Stimulated activated CD4-positive, alpha-beta T cell treated with anti-CD3 and anti-CD28 coated beads, Interleukin-12 subunit alpha, Interleukin-12 subunit beta, amount 100 ng/mL, for 24 hours (primary cell): ENCODE measurements around the gene CACNG3.
"Not testable (repeated sequence)": the region's sequence is repeated elsewhere in the genome, so short reads cannot be mapped to it uniquely, and the experiment has no call there.

Experiments used
- DNase-seq, 2 experiments: peaks; one replicate each; pipeline ENCODE4 v3.0.0-alpha.2; 2020; ENCODE audit warnings: low read depth in 2 of 2

Gene CACNG3

DNA sequence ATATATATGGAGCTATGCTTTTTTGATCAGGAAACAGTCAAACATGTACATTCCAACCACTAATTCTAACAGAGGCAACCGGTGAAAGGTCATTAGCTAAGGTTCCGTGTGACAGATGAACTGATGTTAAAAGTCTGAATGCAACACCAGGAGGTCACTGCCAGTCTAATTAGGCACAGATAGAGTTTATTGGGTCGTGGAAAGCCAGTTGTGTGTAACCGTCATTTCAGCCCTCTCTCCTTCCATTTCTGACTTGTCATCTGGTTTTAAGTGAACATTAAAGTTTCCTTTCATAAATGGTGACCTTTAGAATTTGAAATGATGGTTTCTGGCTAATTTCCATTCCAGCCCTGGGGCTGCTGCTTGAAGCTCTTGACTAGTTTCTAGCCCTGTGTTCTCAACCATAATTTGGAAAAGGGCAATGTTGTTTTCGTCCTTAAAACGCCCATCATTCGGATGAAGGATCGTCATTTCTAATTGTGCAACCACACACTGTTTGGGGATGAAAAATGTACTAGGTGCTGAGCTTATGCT is 23.9 kb downstream of the CACNG3 start:
- DNase-seq, result no peak

DNA sequence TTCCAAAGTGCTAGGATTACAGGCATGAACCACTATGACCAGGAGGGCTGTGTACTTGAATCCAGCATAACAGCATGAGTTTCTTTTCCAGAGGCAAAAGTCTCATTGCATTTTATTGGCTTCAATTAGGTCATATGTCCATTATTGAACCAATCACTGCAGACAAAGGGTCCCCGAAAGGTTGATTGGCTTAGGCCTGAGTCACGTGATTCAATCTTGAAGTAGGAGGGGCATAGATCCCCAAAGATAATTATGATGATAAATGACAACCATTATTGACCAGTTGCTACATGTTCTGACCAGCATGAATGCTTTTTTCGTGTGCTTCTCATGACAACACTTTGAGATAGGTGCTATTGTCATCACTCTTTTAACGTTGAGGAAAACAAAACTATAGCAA is 25.3 kb downstream of the CACNG3 start:
- DNase-seq, result no peak

DNA sequence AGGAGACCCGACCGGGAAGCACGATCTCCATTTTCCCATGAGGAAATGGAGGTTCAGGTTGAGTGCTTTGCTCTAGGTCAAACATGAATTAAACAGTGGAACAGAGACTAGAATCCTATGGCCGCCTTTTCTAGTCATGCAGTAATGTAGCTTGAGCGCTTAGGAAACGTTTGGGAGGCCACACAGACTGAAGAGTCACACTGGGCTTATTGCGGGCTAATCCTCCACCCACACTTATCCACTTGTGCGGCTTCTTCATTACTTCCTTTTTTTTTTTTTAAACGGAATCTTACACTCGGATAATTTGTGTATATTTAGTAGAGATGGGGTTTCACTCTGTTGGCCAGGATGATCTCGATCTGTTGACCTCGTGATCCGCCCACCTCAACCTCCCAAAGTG is 26.0 kb downstream of the CACNG3 start:
- no peak for DNase-seq

GRCh38 chr16:24286741-24287405 is 30.7 kb downstream of the CACNG3 start:
- no peak for DNase-seq

DNA sequence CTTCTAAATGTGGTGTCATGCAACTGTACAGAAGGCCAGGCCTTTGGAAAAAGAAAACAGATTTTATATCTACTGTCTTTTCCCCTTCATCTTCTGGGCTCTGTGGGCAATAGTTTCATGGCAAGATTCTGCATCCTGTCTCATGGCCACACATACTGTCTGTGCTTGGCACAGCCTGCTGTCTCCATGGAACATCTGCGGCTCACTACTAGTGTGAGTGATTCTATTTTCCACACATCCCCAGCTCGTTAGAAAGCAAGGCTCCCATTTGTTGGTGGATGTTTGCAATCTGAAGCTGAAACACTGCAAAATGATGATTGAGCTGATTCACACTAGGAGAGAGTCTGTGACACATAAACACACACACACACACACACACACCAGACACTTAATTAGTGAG is 32.4 kb downstream of the CACNG3 start:
- no peak for DNase-seq

- no peak for DNase-seq
Observed at GRCh38 chr16:24289166-24289700, 33.1 kb downstream of the CACNG3 start.

DNA sequence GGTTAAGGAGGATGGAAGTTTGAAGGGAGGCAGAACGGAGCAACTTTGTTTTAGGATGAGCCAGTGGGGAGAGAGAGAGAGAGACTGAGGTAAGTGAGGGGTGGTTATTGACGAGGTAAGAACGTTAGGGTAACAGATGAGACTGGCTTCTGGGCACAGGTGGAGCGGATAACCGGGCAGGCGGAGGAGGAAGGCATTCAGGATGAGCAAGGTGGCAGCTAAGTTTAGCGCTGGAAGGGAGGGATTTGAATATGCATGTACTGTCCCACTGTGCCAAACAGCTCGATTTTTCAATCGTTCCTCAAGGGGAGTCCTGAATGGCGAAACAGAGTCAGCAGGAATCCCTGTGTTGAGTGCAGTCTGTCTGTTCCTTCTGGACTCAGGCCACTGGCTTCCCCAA is 35.8 kb downstream of the CACNG3 start:
- no peak for DNase-seq

DNA sequence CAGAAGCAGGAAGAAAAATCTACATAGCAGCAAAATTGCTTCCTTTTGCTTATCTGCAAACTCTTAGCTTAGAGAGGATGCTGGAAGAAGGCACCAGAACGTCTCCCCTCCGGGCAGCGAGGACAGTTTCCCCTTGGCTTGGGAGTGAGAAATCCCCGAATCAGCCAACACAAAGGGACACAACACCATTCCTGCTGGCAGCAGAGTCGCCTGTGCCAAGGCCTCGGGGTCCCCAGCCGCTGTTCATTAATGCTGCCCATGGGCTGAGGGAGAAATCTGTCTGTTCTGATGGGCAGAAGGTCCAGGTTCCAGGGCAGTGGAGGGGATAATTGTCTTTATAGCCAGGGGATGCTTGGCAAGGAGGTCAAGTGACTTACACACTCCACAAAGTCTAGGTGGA is 38.0 kb downstream of the CACNG3 start:
- no peak for DNase-seq

DNA sequence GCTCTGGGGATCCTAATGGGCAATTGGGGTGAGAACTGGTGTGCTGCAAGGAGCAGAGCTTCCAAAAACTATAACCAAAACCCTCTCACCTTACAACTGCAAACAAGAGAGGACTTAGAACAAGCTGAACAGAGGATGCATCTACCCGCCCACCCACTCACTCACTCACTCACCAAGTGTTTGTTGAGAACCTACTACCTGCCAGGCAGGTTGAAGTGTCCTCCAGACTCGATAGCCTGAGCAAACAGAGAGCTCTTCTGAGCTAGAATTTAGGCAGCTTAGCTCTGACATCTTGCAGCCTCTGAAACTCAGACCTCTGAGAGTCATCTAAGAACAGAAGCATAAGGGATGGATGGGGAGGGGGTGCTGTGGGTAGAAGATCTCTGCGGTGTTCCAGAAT is 41.2 kb downstream of the CACNG3 start:
- DNase-seq, result no peak

- no peak for DNase-seq
Observed at GRCh38 chr16:24298548-24299167, 42.5 kb downstream of the CACNG3 start.

- not testable (repeated sequence) for DNase-seq
Observed at GRCh38 chr16:24300750-24301149, 44.6 kb downstream of the CACNG3 start.

DNA sequence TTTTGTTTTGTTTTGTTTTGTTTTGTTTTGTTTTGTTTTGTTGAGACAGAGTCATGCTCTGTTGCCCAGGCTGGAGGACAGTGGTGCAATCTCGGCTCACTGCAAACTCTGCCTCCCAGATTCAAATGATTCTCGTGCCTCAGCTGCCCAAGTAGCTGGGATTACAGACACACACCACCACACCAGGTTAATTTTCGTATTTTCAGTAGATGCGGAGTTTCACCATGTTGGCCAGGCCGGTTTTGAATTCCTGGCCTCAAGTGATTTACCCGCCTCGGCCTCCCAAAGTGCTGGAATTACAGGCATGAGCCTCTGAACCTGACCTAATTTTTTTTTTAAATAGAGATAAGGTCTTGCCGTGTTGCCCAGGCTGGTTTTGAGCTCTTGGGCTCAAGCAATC is 46.5 kb downstream of the CACNG3 start:
- no peak for DNase-seq

DNA sequence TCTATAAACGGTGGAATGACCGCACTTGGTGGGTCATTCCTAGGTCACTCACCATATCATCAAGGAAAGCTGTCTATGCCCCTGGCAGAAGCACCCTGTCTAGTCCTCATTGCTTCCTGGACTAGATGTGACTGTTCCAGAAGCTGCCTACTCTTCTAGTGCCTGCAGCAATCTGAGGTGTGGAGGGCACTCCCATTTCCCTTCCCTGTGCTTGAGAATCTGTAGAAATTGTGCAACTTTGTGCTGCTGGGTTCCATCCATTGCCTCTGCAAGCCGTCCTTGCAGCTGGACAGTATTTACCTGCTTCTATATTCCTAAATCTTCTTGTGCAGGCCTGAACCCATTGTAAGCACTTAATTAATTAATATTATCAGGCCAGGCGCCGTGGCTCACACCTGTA is 52.1 kb downstream of the CACNG3 start:
- DNase-seq, result no peak

GRCh38 chr16:24309258-24310142 is 53.4 kb downstream of the CACNG3 start:
- peak in 1 of 2 experiments; percentile 11 for DNase-seq

DNA sequence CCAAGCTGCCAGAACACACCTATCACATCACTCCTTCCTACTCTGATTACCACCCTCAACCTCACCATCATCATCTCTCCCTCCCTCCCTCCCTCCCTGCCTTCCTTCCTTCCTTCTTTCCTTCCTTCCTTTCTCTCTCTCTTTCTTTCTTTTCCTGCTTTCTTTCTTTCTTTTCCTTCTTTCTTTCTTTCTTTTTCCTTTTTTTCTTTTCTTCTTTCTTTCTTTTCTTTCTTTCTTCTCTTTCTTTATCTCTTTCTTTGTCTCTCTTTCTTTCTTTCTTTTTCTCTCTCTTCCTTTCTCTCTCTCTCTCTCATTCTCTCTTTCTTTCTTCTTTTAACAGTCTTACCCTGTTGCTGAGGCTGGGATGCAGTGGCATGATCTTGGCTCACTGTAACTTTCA is 59.2 kb downstream of the CACNG3 start:
- DNase-seq, result no peak

- DNase-seq, result no peak
Observed at GRCh38 chr16:24318680-24319079, 62.5 kb downstream of the CACNG3 start.

GRCh38 chr16:24319126-24319814 is 63.1 kb downstream of the CACNG3 start:
- DNase-seq, result no peak

DNA sequence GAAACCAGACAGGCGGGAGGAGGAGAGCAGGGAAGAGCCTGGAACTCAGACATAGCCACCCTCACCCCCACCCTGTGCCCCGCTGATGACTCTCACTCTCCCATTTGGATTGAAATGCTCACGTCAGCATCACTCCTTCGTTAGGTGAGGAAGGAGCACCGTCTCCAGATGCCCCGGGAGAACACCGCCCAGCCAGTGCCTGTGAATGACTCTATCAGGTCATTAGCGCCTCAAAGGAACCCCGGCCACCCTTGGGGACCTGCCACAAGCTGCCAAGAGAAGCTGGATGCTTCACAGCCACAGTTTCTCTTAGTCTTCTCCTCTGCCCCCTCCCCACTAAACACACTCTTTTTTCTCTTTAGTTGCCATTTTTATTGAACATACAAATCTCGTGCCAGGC is 66.0 kb downstream of the CACNG3 start:
- no peak for DNase-seq

DNA sequence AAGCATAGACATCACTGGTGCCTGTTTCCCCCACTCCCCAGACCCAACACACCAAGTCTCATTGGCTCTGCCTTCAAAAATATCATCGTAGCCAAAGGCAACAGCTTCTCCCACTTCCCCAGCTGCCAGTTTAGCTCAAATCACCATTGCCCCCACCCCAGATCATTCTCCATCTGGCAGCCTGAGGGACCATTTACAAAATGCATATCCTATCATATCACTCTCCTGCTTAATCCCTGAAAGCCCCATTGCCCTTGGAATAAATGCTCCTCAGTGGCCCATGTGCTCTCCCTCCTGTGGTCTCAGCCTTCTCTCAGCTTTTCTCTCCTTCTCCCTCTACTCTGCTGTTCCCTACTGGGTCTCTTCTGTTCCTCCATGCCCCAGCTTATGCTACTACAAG is 68.3 kb downstream of the CACNG3 start:
- no peak for DNase-seq

GRCh38 chr16:24328835-24329452 is 72.8 kb downstream of the CACNG3 start:
- DNase-seq, result no peak

- DNase-seq, result no peak
Observed at GRCh38 chr16:24332178-24332577, 76.0 kb downstream of the CACNG3 start.
